GM10266 (cell line): ENCODE data around the gene HAAO.

ENCODE experiments used
- DNase-seq: peaks from one replicate; pipeline ENCODE4 v3.0.0; 2012; ENCODE audit errors: extremely low spot score
- CTCF ChIP-seq: IDR thresholded peaks from 2 replicates; pipeline ENCODE4 v1.5.1; 2012; ENCODE audit warnings: mild to moderate bottlenecking, low read depth; ENCODE audit not compliant: control insufficient read depth, insufficient read depth; ENCODE audit errors: missing control alignments

Gene HAAO

GRCh38 chr2:42777883-42778805, 14.2 kb downstream of the HAAO start:
- no peak for DNase-seq
- no peak for TF ChIP-seq CTCF

GRCh38 chr2:42775810-42776209, 16.6 kb downstream of the HAAO start:
- no peak for TF ChIP-seq CTCF
- DNase-seq, result no peak

DNA sequence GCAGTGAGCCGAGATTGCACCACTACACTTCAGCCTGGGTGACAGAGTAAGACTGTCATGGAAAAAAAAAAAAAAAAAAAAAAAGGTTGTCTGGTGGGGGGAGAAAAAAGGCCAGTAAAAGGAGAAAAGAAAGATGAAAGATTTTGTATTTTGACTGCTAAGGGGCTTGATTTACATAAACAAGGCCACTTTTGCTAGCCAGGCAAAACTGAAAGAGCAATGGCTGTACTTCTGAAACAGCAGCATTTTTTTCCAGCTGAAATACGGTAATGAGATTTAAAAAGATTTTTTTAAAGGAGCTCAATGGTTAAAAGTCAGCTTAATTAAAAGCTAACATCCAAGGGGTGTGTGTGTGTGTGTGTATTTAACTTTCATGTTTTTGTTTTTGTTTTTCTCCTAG, 17.2 kb downstream of the HAAO start:
- peak; percentile 45 for DNase-seq
- no peak for TF ChIP-seq CTCF

GRCh38 chr2:42771546-42772153, 20.7 kb downstream of the HAAO start:
- no peak for DNase-seq
- no peak for TF ChIP-seq CTCF

GRCh38 chr2:42770288-42771131, 21.9 kb downstream of the HAAO start:
- DNase-seq, result peak; percentile 57
- TF ChIP-seq CTCF, result peak; percentile 56

DNA sequence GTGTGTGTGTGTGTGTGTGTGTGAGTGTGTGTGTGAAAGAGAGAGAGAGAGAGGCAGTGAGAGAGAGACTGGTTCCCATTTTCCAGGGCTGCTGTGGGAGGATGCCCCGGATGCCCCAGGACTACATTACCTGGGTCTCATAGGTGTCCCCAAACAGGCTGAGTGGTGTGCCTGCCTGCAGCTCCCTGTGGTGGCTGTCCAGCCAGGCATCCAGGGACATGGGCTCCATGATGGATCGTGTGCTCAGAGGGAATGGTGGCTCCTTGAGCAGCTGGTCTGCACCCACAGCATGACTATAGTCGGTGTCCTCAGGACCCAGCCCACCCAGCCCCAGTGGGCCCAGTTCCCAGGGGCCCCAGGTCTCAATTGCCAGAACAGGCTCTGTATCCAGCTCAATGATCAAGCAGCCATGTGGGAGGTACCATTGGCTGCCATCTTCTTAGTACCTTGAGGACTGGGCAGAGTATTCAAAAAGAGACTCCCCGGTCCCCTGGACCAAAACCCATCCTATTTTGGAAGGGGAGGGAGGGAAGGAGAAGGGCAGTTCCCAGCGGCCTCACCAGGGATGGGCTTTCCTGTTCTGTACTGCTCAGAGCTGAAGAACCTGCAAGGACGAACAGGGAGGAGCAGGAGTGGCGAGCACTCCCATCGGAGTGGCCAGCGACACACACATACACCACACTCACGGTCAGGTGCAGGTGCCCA, 22.6 kb downstream of the HAAO start:
- DNase-seq, result no peak
- TF ChIP-seq CTCF, result no peak
